AG10803 (cell line): Measurements from ENCODE around the gene TTLL8.

ENCODE experiments used
- DNase-seq: peaks from one replicate; pipeline ENCODE4 v3.0.0; 2010; ENCODE audit warnings: low read depth
- H3K4me3 ChIP-seq: 2 replicates; pipeline ENCODE4 v1.5.1; 2011; ENCODE audit warnings: mild to moderate bottlenecking, low read length, control low read depth
- CTCF ChIP-seq: conservative IDR thresholded peaks from 2 replicates; pipeline ENCODE4 v1.5.1; 2011; ENCODE audit warnings: mild to moderate bottlenecking, low read length, control low read depth, inconsistent platforms

TTLL8 gene

DNA sequence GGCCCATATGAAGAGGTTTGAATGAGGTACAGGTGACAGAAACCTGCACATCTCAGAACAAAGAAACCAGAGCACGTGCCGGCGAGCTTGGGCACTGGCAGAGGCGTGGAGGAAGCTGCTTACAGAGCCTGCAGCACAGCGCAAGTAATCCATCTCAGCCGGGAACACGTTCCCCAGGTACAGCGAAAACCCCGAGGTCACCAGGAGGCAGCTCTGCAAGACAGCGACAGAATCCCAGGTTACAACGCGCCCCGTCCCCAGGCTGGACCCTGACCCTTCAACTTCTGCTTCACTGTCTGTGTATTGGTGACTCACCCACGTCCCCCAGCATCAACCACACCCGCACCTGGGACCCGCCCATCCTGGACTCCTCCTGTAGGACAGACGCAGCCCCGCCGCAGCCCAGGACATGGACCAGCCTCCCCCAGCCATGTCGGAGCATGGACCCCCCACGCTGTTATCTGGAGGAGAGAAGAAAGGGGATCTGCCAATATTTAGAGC lies 24.9 kb upstream of the TTLL8 start:
- no peak overlapping the region for H3K4me3 ChIP-seq
- no peak for TF ChIP-seq CTCF
- DNase-seq = no peak

DNA sequence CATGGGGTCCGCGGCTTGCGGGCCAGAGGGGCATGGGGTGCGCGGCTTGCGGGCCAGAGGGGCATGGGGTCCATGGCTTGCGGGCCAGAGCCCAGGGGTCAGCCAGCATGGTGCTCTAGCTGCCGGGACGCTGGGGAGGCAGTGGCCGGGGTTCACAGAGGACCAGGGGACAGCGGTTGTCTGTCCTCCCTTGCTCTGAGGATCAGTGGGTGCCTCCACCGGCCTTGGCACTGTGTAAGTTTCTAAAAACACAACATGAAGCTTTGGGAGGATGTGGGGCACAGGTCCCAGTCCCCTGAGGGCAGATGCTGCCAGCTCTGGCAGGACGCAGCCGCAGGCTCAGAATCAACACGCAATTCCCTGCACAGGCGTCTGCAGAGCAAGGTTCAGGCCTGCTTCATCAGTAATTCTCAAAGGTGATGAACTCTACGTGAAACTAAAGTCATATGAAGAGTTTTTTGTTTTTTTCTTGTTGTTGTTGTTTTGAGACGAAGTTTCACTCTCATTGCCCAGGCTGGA lies 24.2 kb upstream of the TTLL8 start:
- H3K4me3 ChIP-seq = no peak overlapping the region
- TF ChIP-seq CTCF = no peak
- no peak for DNase-seq

- DNase-seq = no peak
- no peak for TF ChIP-seq CTCF
- no peak overlapping the region for H3K4me3 ChIP-seq
Observed at GRCh38 chr22:50081426-50082196, 23.5 kb upstream of the TTLL8 start.

DNA sequence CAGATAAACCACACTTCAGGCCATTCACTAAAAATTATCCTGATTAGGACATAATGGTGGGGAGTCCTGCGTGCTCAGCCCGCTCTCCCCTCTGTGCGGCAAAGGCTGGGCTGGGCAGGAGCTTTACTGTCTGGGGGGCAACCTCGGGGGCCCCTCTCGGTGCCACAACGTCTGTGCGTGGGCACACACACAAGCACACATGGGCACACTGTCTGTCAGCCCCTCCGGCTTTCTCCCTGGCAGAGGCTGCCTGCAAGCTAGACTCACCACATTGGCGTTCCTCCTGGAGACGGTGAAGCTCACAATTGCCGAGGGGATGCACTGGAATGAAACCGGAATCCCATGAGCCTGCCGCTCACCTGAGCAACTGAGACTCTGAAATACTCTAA lies 22.0 kb upstream of the TTLL8 start:
- no peak for TF ChIP-seq CTCF

DNA sequence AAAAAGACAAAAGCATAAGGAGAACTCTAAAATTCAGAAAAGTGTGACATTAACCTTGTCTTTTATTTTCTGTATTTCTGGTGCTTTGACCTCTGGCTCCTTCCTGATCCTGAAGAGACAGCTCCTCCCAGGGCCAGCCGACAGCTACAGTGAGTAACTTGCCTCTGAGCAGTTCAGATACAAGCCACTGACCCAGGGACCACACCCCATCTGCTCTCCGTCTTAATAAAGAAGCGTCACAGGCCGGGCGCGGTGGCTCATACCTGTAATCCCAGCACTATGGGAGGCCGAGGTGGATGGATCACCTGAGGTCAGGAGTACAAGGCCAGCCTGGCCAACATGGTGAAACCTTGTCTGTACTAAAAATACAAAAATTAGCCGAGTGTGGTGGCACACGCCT lies 20.7 kb upstream of the TTLL8 start:
- H3K4me3 ChIP-seq = no peak overlapping the region
- TF ChIP-seq CTCF = no peak
- DNase-seq = no peak

More for the DNA sequence above, 22.0 kb upstream of the TTLL8 start:
- no peak for DNase-seq
- H3K4me3 ChIP-seq = no peak overlapping the region

- no peak overlapping the region for H3K4me3 ChIP-seq
- TF ChIP-seq CTCF = no peak
- no peak for DNase-seq
Observed at GRCh38 chr22:50078246-50078645, 20.1 kb upstream of the TTLL8 start.
